Activated T-cell treated with anti-CD3 and anti-CD28 coated beads, Interleukin-2, amount 50 U/mL, for 24 hours (primary cell): ENCODE results near the gene TCERG1.
A peak's percentile ranks its signal among the peaks of the same experiment; 100 is the strongest.

Source experiments
- DNase-seq: peaks from one replicate; pipeline ENCODE4 v3.0.0-alpha.2; 2020
- H3K27ac Mint-ChIP-seq: 2 replicates; pipeline ENCODE4 v1.8.0; 2020; ENCODE audit warnings: mild to moderate bottlenecking, mixed read lengths
- H3K27me3 Mint-ChIP-seq: 2 replicates; pipeline ENCODE4 v1.8.0; 2020; ENCODE audit warnings: mixed read lengths
- H3K36me3 Mint-ChIP-seq: 2 replicates; pipeline ENCODE4 v1.8.0; 2020; ENCODE audit warnings: low read depth, mixed read lengths
- H3K4me1 Mint-ChIP-seq: 2 replicates; pipeline ENCODE4 v1.8.0; 2020; ENCODE audit warnings: low read depth, mixed read lengths
- H3K4me3 Mint-ChIP-seq: 2 replicates; pipeline ENCODE4 v1.8.0; 2020; ENCODE audit warnings: mild to moderate bottlenecking, moderate library complexity, mixed read lengths
- H3K9me3 Mint-ChIP-seq: 2 replicates; pipeline ENCODE4 v1.8.0; 2020; ENCODE audit warnings: mixed read lengths

TCERG1 gene

GRCh38 chr5:146446861-146447733, at the start of gene TCERG1:
Gene TCERG1, plus strand, starts transcription at chr5:146447333. Its CDS starts 17 bp downstream, at chr5:146447350.
- H3K4me3 Mint-ChIP-seq = peak within 1 kb of the TSS; percentile 99
- H3K36me3 Mint-ChIP-seq = peaks cover 35% of the 10 kb centered on the region
- H3K27me3 Mint-ChIP-seq = no peaks in the 10 kb centered on the region
- DNase-seq = peak; percentile 97
- peak within 1 kb of the TSS; percentile 100 for H3K27ac Mint-ChIP-seq
- H3K4me1 Mint-ChIP-seq = peaks cover 38% of the 10 kb centered on the region
- H3K9me3 Mint-ChIP-seq = no peaks in the 10 kb centered on the region

DNA sequence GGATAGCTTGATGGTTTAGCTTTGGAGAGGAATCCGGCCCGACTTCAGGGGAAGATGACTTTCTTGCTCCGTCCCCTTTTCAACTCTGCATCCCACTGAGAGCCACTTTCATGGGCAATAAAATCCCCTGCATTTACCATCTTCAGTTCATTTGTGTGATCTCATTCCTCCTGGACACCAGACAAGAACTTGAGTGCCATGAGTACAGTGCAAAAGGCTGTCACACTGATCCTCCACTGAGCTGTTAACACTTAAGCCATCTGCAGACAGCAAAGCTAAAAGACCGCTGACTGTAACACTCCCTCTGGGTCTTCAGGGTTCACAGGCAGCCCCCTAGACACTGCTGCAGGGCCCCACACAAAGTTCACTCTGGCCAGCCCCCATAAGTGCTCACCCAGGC, 48.3 kb upstream of the TCERG1 start:
- Mint-ChIP-seq H3K27me3 (peaks cover 58% of the 10 kb centered on the region), H3K36me3 (no peaks in the 10 kb centered on the region), H3K9me3 (no peaks in the 10 kb centered on the region), H3K27ac (no peak overlapping the region), H3K4me1 (no peaks in the 10 kb centered on the region), H3K4me3 (no peak overlapping the region)
- no peak for DNase-seq

DNA sequence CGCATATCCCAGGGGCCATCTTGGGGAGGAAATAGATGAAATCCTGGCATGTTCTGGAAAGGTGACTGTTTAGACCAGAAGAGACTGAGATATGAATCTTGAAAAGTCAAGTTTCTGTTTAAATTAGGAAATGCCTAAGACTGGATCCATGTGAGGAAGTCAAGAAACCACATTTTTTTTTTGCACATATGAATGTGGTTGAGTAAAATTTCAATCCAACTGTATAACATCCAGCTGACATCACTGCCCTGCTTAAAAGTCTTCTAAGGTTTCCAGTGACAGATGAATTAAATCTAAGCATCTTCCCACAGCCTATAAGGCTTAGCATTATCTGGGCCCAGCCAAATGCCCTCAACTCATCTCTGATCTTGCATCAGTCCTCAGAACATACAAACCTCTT, 47.7 kb upstream of the TCERG1 start:
- DNase-seq = no peak
- no peaks in the 10 kb centered on the region for H3K4me1 Mint-ChIP-seq
- H3K9me3 Mint-ChIP-seq = no peaks in the 10 kb centered on the region

GRCh38 chr5:146400201-146400600, 46.9 kb upstream of the TCERG1 start:
- Mint-ChIP-seq H3K27me3 (peaks cover 47% of the 10 kb centered on the region), H3K4me1 (no peaks in the 10 kb centered on the region), H3K9me3 (no peaks in the 10 kb centered on the region), H3K4me3 (no peak overlapping the region), H3K36me3 (no peaks in the 10 kb centered on the region), H3K27ac (no peak overlapping the region)
- DNase-seq = no peak

More for the DNA sequence above, 47.7 kb upstream of the TCERG1 start:
- Mint-ChIP-seq H3K36me3 (no peaks in the 10 kb centered on the region), H3K27ac (no peak overlapping the region), H3K27me3 (peaks cover 54% of the 10 kb centered on the region), H3K4me3 (no peak overlapping the region)

- Mint-ChIP-seq H3K9me3 (no peaks in the 10 kb centered on the region), H3K4me3 (no peak overlapping the region), H3K36me3 (no peaks in the 10 kb centered on the region), H3K27me3 (peaks cover 46% of the 10 kb centered on the region), H3K4me1 (no peaks in the 10 kb centered on the region), H3K27ac (no peak overlapping the region)
- no peak for DNase-seq
Observed at GRCh38 chr5:146401021-146401420, 46.1 kb upstream of the TCERG1 start.

- H3K27ac Mint-ChIP-seq = no peak overlapping the region
- no peaks in the 10 kb centered on the region for H3K9me3 Mint-ChIP-seq
- peaks cover 37% of the 10 kb centered on the region for H3K27me3 Mint-ChIP-seq
- H3K4me3 Mint-ChIP-seq = no peak overlapping the region
- no peaks in the 10 kb centered on the region for H3K4me1 Mint-ChIP-seq
- no peak for DNase-seq
- no peaks in the 10 kb centered on the region for H3K36me3 Mint-ChIP-seq
Observed at GRCh38 chr5:146402949-146403348, 44.2 kb upstream of the TCERG1 start.

- H3K4me3 Mint-ChIP-seq = no peak overlapping the region
- no peaks in the 10 kb centered on the region for H3K27me3 Mint-ChIP-seq
- H3K9me3 Mint-ChIP-seq = no peaks in the 10 kb centered on the region
- DNase-seq = no peak
- no peaks in the 10 kb centered on the region for H3K36me3 Mint-ChIP-seq
- no peak overlapping the region for H3K27ac Mint-ChIP-seq
- H3K4me1 Mint-ChIP-seq = no peaks in the 10 kb centered on the region
Observed at GRCh38 chr5:146409054-146409671, 38.0 kb upstream of the TCERG1 start.

DNA sequence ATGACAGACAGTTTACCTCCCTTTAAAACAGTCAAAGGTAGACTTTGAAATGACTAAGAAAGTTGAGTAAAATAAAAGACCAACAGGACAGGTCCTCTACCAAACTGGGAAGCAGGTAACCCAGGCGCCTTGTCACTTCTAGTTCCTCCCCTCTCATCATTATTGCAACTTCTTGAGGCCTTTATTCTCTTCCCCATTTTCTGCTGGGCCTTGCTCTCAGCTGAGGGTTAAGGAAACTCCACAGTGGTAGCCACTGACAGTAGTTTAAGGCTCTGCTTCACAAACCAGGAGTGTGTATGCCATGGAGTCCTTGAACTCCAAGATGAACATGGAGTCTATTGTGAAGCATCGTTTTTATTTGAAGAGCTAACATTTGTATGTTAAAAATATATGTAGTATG, 36.9 kb upstream of the TCERG1 start:
- Mint-ChIP-seq H3K9me3 (no peaks in the 10 kb centered on the region), H3K36me3 (no peaks in the 10 kb centered on the region)

DNA sequence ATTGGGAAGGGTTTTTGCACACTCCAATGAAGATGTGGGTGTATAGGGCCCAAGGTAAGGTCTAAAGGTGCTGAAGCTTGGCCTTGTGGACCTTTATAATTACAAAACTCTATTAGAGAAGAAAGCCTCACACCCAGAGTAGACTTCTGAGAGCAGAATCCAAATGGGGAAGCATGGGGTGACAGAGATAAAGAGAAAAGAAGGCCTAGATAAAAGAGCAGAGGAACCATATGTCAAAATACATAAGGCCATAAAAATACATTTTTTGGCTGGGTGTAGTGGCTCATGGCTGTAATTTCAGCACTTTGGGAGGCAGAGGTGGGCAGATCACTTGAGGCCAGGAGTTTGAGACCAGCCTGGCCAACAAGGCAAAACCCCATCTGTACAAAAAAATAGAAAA, 27.4 kb upstream of the TCERG1 start:
- peaks cover 5% of the 10 kb centered on the region for H3K27me3 Mint-ChIP-seq
- H3K9me3 Mint-ChIP-seq = no peaks in the 10 kb centered on the region
- H3K4me1 Mint-ChIP-seq = no peaks in the 10 kb centered on the region
- no peak overlapping the region for H3K4me3 Mint-ChIP-seq
- H3K27ac Mint-ChIP-seq = no peak overlapping the region
- no peak for DNase-seq
- H3K36me3 Mint-ChIP-seq = no peaks in the 10 kb centered on the region

More for the DNA sequence above, 36.9 kb upstream of the TCERG1 start:
- Mint-ChIP-seq H3K4me3 (no peak overlapping the region), H3K27ac (no peak overlapping the region), H3K4me1 (no peaks in the 10 kb centered on the region), H3K27me3 (peaks cover 3% of the 10 kb centered on the region)
- no peak for DNase-seq

DNA sequence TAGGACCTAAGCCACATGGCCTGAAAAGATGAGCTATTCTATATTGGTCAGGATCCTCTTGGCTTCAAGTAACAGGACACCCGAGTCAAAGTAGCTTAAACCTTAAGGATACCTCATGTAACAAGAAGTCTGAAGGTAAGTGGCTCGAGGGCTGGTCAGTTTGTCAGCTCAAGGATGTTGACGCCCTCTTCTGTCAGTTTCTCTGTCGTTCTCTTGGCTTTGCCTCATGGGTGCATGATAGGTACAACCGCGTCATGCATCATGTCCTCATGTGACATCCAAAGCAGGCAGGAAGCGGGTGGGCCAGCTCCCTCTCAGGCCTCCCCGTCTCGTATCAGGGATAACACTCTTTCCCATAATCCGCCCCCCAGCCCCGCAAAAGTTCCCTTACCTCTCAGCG, 22.1 kb upstream of the TCERG1 start:
- H3K36me3 Mint-ChIP-seq = no peaks in the 10 kb centered on the region
- no peak overlapping the region for H3K27ac Mint-ChIP-seq
- no peaks in the 10 kb centered on the region for H3K9me3 Mint-ChIP-seq
- H3K4me3 Mint-ChIP-seq = no peak overlapping the region
- DNase-seq = no peak
- peaks cover 20% of the 10 kb centered on the region for H3K27me3 Mint-ChIP-seq
- peaks cover 5% of the 10 kb centered on the region for H3K4me1 Mint-ChIP-seq

DNA sequence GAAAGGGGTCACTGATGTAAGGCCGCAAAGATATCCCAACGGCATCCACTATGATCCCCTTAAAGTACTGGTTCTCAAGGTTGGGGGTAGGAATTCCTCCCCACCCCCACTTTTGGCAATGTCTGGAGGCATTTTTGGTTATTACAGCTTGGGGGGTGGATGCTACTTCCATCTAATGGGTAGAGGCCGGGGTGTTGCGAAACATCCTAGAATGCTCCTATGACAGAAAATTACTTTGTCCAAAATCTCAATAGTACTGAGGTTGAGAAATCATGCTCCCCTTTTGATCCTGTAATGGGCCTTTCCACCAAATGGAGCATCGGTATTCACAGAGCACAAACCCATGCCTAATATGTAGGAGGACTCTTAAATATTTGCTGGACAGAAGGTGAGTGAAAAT, 20.8 kb upstream of the TCERG1 start:
- no peaks in the 10 kb centered on the region for H3K36me3 Mint-ChIP-seq
- H3K27me3 Mint-ChIP-seq = peaks cover 20% of the 10 kb centered on the region
- no peak for DNase-seq
- peaks cover 5% of the 10 kb centered on the region for H3K4me1 Mint-ChIP-seq
- no peak overlapping the region for H3K4me3 Mint-ChIP-seq
- H3K27ac Mint-ChIP-seq = no peak overlapping the region
- no peaks in the 10 kb centered on the region for H3K9me3 Mint-ChIP-seq

DNA sequence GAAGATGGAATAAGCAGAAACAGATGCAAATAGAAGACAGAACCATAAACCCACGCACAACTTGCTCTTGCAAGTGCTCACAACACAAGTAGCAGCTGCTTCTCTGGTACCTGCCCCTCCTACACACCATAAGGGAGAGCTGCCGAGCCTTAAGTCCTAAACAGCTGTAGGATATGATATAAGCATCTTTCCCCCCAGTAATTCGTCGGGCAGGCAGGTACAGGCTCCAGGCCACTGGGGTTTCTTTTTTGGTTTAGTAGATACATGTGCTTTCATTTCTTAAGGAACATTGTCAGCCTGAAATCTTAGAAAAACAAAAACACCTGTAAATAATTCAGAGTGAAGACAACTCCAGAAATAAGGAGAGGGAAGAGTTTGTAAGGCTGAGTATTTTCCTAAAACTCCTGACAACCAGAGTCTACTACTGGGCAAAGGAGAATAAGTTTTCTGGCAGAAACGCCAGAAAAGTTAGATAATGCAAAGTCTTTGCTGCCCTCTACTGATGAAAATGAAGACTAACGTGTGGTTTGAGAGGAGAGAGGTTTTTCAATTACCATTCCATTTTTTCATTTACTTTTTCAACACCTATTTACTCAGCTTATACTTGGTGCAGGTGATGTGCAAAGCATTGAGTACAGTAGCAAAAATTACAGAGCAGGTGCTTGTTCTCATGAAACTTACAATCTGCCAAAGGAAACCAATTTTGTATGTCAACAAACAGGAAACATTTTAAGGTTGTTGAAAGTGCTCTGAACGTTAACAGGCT, 20.1 kb upstream of the TCERG1 start:
- DNase-seq = no peak
- H3K4me1 Mint-ChIP-seq = peaks cover 5% of the 10 kb centered on the region

DNA sequence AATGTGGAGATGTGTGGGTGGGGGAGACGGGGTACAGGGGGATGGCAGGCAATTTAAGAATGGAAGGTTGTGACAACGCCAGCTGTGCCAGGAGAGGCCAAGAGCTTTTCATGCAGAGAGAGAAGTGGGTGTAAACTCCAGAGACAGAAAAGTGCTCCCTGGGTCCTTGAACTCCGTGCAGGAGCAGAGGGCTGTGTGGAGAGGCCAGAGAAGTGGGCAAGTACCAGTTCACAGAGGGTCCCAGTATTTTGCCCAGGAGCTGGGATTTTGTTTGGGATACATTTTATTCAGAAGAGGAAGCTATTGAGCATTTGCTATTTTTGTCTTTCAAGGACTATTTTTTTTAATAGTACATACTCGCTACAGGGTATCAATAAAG, 19.5 kb upstream of the TCERG1 start:
- H3K27me3 Mint-ChIP-seq = peaks cover 20% of the 10 kb centered on the region
- H3K4me3 Mint-ChIP-seq = no peak overlapping the region
- no peak overlapping the region for H3K27ac Mint-ChIP-seq

More for the DNA sequence above, 20.1 kb upstream of the TCERG1 start:
- Mint-ChIP-seq H3K9me3 (no peaks in the 10 kb centered on the region), H3K27ac (no peak overlapping the region), H3K27me3 (peaks cover 20% of the 10 kb centered on the region), H3K36me3 (no peaks in the 10 kb centered on the region), H3K4me3 (no peak overlapping the region)

GRCh38 chr5:146428658-146429057, 18.5 kb upstream of the TCERG1 start:
- H3K4me3 Mint-ChIP-seq = no peak overlapping the region
- H3K36me3 Mint-ChIP-seq = no peaks in the 10 kb centered on the region
- H3K27me3 Mint-ChIP-seq = peaks cover 23% of the 10 kb centered on the region
- DNase-seq = no peak
- peaks cover 5% of the 10 kb centered on the region for H3K4me1 Mint-ChIP-seq
- no peaks in the 10 kb centered on the region for H3K9me3 Mint-ChIP-seq
- no peak overlapping the region for H3K27ac Mint-ChIP-seq

More for the DNA sequence above, 19.5 kb upstream of the TCERG1 start:
- Mint-ChIP-seq H3K4me1 (peaks cover 5% of the 10 kb centered on the region), H3K9me3 (no peaks in the 10 kb centered on the region), H3K36me3 (no peaks in the 10 kb centered on the region)
- DNase-seq = no peak
